PC-3 (cell line): Measurements from ENCODE around the gene ARHGEF17. TPM values are rescaled to one million over a fixed set of nuclear protein-coding genes. Genes with fewer than 3 reads are reported as not detected.
A peak's percentile ranks its signal among the peaks of the same experiment; 100 is the strongest.

Source experiments
- ATAC-seq: fragments of 200-7000 bp; cut with Tn5 transposase; 2 replicates; pipeline ENCODE4 v1.9.1; 2020; ENCODE audit warnings: mild to moderate bottlenecking, moderate library complexity
- BruUV-seq: library from RNA; stranded (reverse); fragments of 400-500 nt; replicated peaks from 2 replicates; lab custom pipeline; 2021; lab: Mats Ljungman, UMichigan
- CTCF ChIA-PET: fragments of 300-600 bp; sonication (Branson Sonifier 250); formaldehyde crosslinking; loops from one replicate; lab custom pipeline; 2022; ENCODE audit warnings: antibody characterized with exemption; lab: Charles Lee
- POLR2A ChIA-PET: fragments of 300-600 bp; sonication (Branson Sonifier 250); formaldehyde crosslinking; loops from one replicate; lab custom pipeline; 2022; ENCODE audit warnings: antibody characterized with exemption; ENCODE audit not compliant: unreplicated experiment; lab: Charles Lee
- DNase-seq: peaks from one replicate; pipeline ENCODE4 v3.0.0-alpha.2; 2015
- H2AFZ ChIP-seq: fragments of 300-600 bp; sonication (generic); 2 replicates; pipeline ENCODE4 v1.6.0; 2016; ENCODE audit warnings: antibody characterized with exemption, low read length
- H3F3A ChIP-seq: fragments of 300-600 bp; sonication (generic); one replicate; pipeline ENCODE4 v1.6.0; 2017; ENCODE audit warnings: antibody characterized with exemption, low read length, control low read depth, mild to moderate bottlenecking; ENCODE audit not compliant: unreplicated experiment
- H3K27ac ChIP-seq: fragments of 300-600 bp; sonication (generic); 2 replicates; pipeline ENCODE4 v1.5.1; 2016; ENCODE audit warnings: mild to moderate bottlenecking, low read length
- H3K27me3 ChIP-seq: fragments of 300-600 bp; sonication (generic); 2 replicates; pipeline ENCODE4 v1.6.1; 2016; ENCODE audit warnings: low read length, mixed read lengths
- H3K36me3 ChIP-seq: fragments of 300-600 bp; sonication (generic); 2 replicates; pipeline ENCODE4 v1.6.1; 2016; ENCODE audit warnings: low read depth, mixed run types, low read length, mixed read lengths
- H3K4me1 ChIP-seq: fragments of 300-600 bp; sonication (generic); 2 replicates; pipeline ENCODE4 v1.5.1; 2016; ENCODE audit warnings: low read length; ENCODE audit not compliant: insufficient read depth
- H3K4me2 ChIP-seq: fragments of 300-600 bp; sonication (generic); 2 replicates; pipeline ENCODE4 v1.6.0; 2016; ENCODE audit warnings: low read length
- H3K4me3 ChIP-seq: fragments of 300-600 bp; sonication (generic); 2 replicates; pipeline ENCODE4 v1.5.1; 2016; ENCODE audit warnings: mild to moderate bottlenecking, low read length, mixed read lengths
- H3K79me2 ChIP-seq: fragments of 300-600 bp; sonication (generic); 2 replicates; pipeline ENCODE4 v1.6.1; 2017; ENCODE audit warnings: low read length, mixed read lengths
- H3K9ac ChIP-seq: fragments of 300-600 bp; sonication (generic); 2 replicates; pipeline ENCODE4 v1.6.0; 2016; ENCODE audit warnings: mild to moderate bottlenecking, low read length
- H3K9me2 ChIP-seq: fragments of 300-600 bp; sonication (generic); replicated peaks from 2 replicates; pipeline ENCODE4 v1.6.1; 2016; ENCODE audit warnings: mixed run types, low read length, mixed read lengths
- H3K9me3 ChIP-seq: fragments of 300-600 bp; sonication (generic); 2 replicates; pipeline ENCODE4 v1.6.1; 2016; ENCODE audit warnings: low read length, mixed read lengths
- H4K20me1 ChIP-seq: fragments of 300-600 bp; sonication (generic); 2 replicates; pipeline ENCODE4 v1.6.1; 2016; ENCODE audit warnings: low read length, mixed read lengths
- CTCF ChIP-seq: fragments of 300-600 bp; sonication (generic); conservative IDR thresholded peaks from 2 replicates; pipeline ENCODE4 v1.5.1; 2017; ENCODE audit warnings: antibody characterized with exemption, low read depth, mild to moderate bottlenecking, low read length
- EZH2 ChIP-seq: fragments of 300-600 bp; sonication (generic); IDR thresholded peaks from one replicate; pipeline ENCODE4 v1.6.1; 2017; ENCODE audit warnings: antibody characterized with exemption, mild to moderate bottlenecking, low read length; ENCODE audit not compliant: unreplicated experiment
- EZH2phosphoT487 ChIP-seq: fragments of 300-600 bp; sonication (generic); IDR thresholded peaks from 2 replicates; pipeline ENCODE4 v1.6.1; 2018; ENCODE audit warnings: mild to moderate bottlenecking, antibody characterized with exemption, low read length, borderline replicate concordance
- intact Hi-C: fragments of 100-400 bp; cut with micrococcal nuclease; formaldehyde crosslinking; loops from 2 replicates; pipeline ENCODE4 v1.9.0; 2023
- total RNA-seq: library from RNA; depleted of rRNA; stranded (reverse); fragments of >200 nt; gene quantifications from 2 replicates; pipeline ENCODE4 v1.2.3, GENCODE V29; 2014

ARHGEF17 gene
- total RNA-seq, 1 experiment from 2014 or later, result 6.2 TPM

GRCh38 chr11:73287400-73288101 is 20.5 kb upstream of the ARHGEF17 start:
- Histone ChIP-seq H4K20me1 (no peaks in the 10 kb centered on the region), H3K4me3 (no peak overlapping the region), H3K9me3 (no peaks in the 10 kb centered on the region), H3K36me3 (no peaks in the 10 kb centered on the region), H3K4me2 (no peak overlapping the region), H3K4me1 (peaks cover 11% of the 10 kb centered on the region), H3K27ac (no peak overlapping the region), H3K27me3 (no peaks in the 10 kb centered on the region), H3K9ac (no peak overlapping the region), H3F3A (no peaks in the 10 kb centered on the region), H3K9me2 (no peaks in the 10 kb centered on the region), H2AFZ (no peak overlapping the region), H3K79me2 (no peaks in the 10 kb centered on the region)
- no peak for ATAC-seq
- BruUV-seq, result no TSS peak
- no peak for DNase-seq
- TF ChIP-seq CTCF, result no peak
- TF ChIP-seq EZH2phosphoT487, result no peak
- TF ChIP-seq EZH2, result no peak
- ChIA-PET CTCF (no interaction called here), POLR2A (no interaction called here)
- intact Hi-C loops, result loop anchor here (5.0 to 10.0 kb wide), 2 partner anchors 40 to 363 kb away; no protein-coding TSS in a partner anchor

GRCh38 chr11:73288192-73288872 is 19.7 kb upstream of the ARHGEF17 start:
- Histone ChIP-seq H3K27ac (peak overlapping the region; percentile 41), H3K9me3 (no peaks in the 10 kb centered on the region), H3K27me3 (no peaks in the 10 kb centered on the region), H3K4me1 (peaks cover 11% of the 10 kb centered on the region), H3K4me2 (no peak overlapping the region), H3K9me2 (no peaks in the 10 kb centered on the region), H3K36me3 (no peaks in the 10 kb centered on the region), H2AFZ (no peak overlapping the region), H4K20me1 (no peaks in the 10 kb centered on the region), H3K9ac (no peak overlapping the region), H3K79me2 (no peaks in the 10 kb centered on the region), H3F3A (no peaks in the 10 kb centered on the region), H3K4me3 (no peak overlapping the region)
- ChIA-PET CTCF (interaction anchor here (0.6 to 0.7 kb wide), 2 partner anchors 88 to 297 kb away, joined by 3 to 5 read pairs; no protein-coding TSS in a partner anchor), POLR2A (interaction anchor here (0.6 to 1.0 kb wide), 2 partner anchors 11 to 103 kb away, joined by 4 to 5 read pairs; no protein-coding TSS in a partner anchor)
- no peak for DNase-seq
- TF ChIP-seq EZH2, result no peak
- TF ChIP-seq EZH2phosphoT487, result no peak
- TF ChIP-seq CTCF, result no peak
- BruUV-seq, result no TSS peak
- ATAC-seq, result no peak
- intact Hi-C loops, result loop anchor here (5.0 to 10.0 kb wide), 2 partner anchors 41 to 364 kb away; no protein-coding TSS in a partner anchor
